NT2/D1 (cell line): ENCODE measurements around the gene RAC2.

Experiments
- SUZ12 ChIP-seq: IDR thresholded peaks from 2 replicates; pipeline ENCODE4 v1.6.1; 2011; ENCODE audit not compliant: insufficient read length, insufficient read depth; ENCODE audit errors: extremely low read depth
- YY1 ChIP-seq: IDR thresholded peaks from 2 replicates; pipeline ENCODE4 v1.6.1; 2011; ENCODE audit not compliant: insufficient read length, insufficient read depth

DNA sequence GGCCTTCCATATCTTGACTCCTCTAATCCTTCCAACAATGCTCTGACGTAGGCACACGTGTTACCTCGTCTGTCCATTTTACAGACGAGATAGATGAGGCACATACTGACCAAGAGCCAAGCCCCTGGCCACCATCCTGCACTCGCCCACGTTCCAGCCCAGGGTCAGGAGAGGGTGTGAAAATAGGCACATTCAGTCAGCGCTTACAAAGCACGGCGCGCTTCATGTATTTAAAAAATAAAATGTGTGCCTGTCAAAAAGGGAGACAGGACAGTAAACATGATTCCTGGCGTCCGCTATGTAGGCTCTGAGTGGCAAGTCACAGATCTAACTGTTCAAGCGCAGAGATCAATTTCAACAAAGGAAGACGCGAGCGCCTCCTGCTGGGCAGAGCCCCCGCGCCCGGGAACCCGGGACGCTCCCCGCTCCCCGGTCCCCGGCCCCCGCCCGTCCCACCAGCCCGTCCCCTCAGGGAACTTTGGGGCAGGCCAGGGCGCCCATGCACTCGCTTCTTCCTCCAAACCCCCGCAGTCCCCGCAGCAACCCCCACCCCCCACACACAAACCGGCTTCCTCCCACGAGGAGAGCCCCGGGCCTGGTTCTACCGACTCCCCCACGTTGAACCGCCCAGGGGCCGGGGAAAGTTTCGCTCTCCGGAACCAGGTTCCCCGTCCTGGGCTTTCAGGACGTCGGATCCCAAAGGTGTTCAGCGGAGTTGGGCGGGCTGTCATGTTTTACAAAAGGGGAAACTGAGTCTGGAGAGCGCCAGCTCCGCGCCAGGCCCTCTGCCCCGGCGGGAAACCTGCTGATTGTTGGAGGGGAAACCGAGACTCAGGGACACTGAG is 45.6 kb downstream of the RAC2 start:
- TF ChIP-seq YY1 (no peak), SUZ12 (no peak)
